H1 (cell line): Measurements from ENCODE around the gene FAM221B. TPM values are rescaled to one million over a fixed set of nuclear protein-coding genes. Genes with fewer than 3 reads are reported as not detected.

Experiments
- ATF2 ChIP-seq: IDR thresholded peaks from 2 replicates; pipeline ENCODE4 v1.6.1; 2012; ENCODE audit warnings: low read length, inconsistent platforms
- BCL11A ChIP-seq, 2 experiments: IDR thresholded peaks; one replicate each; pipeline ENCODE4 v1.6.1; 2011; ENCODE audit warnings: low read depth in 2 of 2, low read length in 2 of 2, mild to moderate bottlenecking in 2 of 2
- BRCA1 ChIP-seq: IDR thresholded peaks from 2 replicates; pipeline ENCODE4 v1.6.1; 2012; ENCODE audit warnings: low read depth, low read length, improper control_type of control experiment
- CHD1 ChIP-seq: IDR thresholded peaks from 2 replicates; pipeline ENCODE4 v1.6.1; 2012; ENCODE audit warnings: low read depth, low read length, improper control_type of control experiment
- CHD2 ChIP-seq: IDR thresholded peaks from 2 replicates; pipeline ENCODE4 v1.6.1; 2012; ENCODE audit warnings: low read length, improper control_type of control experiment
- CTBP2 ChIP-seq: IDR thresholded peaks from 2 replicates; pipeline ENCODE4 v1.7.0; 2011; ENCODE audit warnings: borderline replicate concordance, mild to moderate bottlenecking, moderate library complexity, mixed read lengths, low read length; ENCODE audit not compliant: insufficient read depth, insufficient read length
- EP300 ChIP-seq, 2 experiments: IDR thresholded peaks; 1 replicate in 1 of 2; 2 replicates in 1 of 2; pipeline ENCODE4 v1.6.1; 2011 to 2012; ENCODE audit warnings: low read depth in 2 of 2, low read length in 2 of 2, mild to moderate bottlenecking in 2 of 2, borderline replicate concordance in 1 of 2, inconsistent platforms in 1 of 2, moderate library complexity in 1 of 2
- FOSL1 ChIP-seq: IDR thresholded peaks from 2 replicates; pipeline ENCODE4 v1.6.1; 2011; ENCODE audit warnings: mild to moderate bottlenecking, low read depth, low read length, moderate library complexity; ENCODE audit not compliant: insufficient read depth
- GTF2F1 ChIP-seq: IDR thresholded peaks from 2 replicates; pipeline ENCODE4 v1.6.1; 2012; ENCODE audit warnings: low read depth, low read length, improper control_type of control experiment, borderline replicate concordance
- HDAC2 ChIP-seq, 2 experiments: fragments of 300-600 bp in 1 of 2; sonication (generic) in 1 of 2; IDR thresholded peaks; 2 replicates each; pipeline ENCODE4 v1.6.1; 2011 to 2012; ENCODE audit warnings: low read depth in 2 of 2, low read length in 2 of 2, mild to moderate bottlenecking in 2 of 2, moderate library complexity in 2 of 2, borderline replicate concordance in 1 of 2, inconsistent platforms in 1 of 2
- JUND ChIP-seq: IDR thresholded peaks from 2 replicates; pipeline ENCODE4 v1.6.1; 2011; ENCODE audit warnings: mild to moderate bottlenecking, improper control_type of control experiment, low read length
- KDM1A ChIP-seq: fragments of 200-600, 300-600 bp; sonication (generic); IDR thresholded peaks from 2 replicates; pipeline ENCODE4 v1.7.1; 2016; ENCODE audit warnings: mild to moderate bottlenecking, low read length, borderline replicate concordance
- KDM5A ChIP-seq: fragments of 200-600 bp; IDR thresholded peaks from 2 replicates; pipeline ENCODE4 v1.7.1; 2012; ENCODE audit warnings: mild to moderate bottlenecking, low read length, inconsistent platforms, mixed read lengths
- NRF1 ChIP-seq: IDR thresholded peaks from 2 replicates; pipeline ENCODE4 v1.6.1; 2011; ENCODE audit warnings: mild to moderate bottlenecking, low read depth, low read length, improper control_type of control experiment
- PHF8 ChIP-seq: fragments of 200-600 bp; sonication (generic); conservative IDR thresholded peaks from 2 replicates; pipeline ENCODE4 v1.7.1; 2012; ENCODE audit warnings: low read depth, mild to moderate bottlenecking, inconsistent platforms, low read length, moderate library complexity
- RFX5 ChIP-seq: IDR thresholded peaks from 2 replicates; pipeline ENCODE4 v1.6.1; 2011; ENCODE audit warnings: low read depth, low read length, improper control_type of control experiment, borderline replicate concordance
- RNF2 ChIP-seq: fragments of 200-900, 300-1000 bp; sonication (generic); IDR thresholded peaks from 2 replicates; pipeline ENCODE4 v1.7.1; 2016; ENCODE audit warnings: borderline replicate concordance, low read depth, mild to moderate bottlenecking, antibody characterized with exemption, low read length; ENCODE audit not compliant: poor library complexity, severe bottlenecking; ENCODE audit errors: missing control alignments
- RXRA ChIP-seq: IDR thresholded peaks from 2 replicates; pipeline ENCODE4 v1.6.1; 2011; ENCODE audit warnings: low read depth, mild to moderate bottlenecking, low read length, moderate library complexity; ENCODE audit not compliant: insufficient read depth
- SAP30 ChIP-seq: fragments of 300-600 bp; sonication (generic); IDR thresholded peaks from 2 replicates; pipeline ENCODE4 v1.7.1; 2012; ENCODE audit warnings: low read length, moderate library complexity, mild to moderate bottlenecking, inconsistent platforms; ENCODE audit not compliant: insufficient read depth, insufficient replicate concordance
- SIRT6 ChIP-seq: IDR thresholded peaks from one replicate; pipeline ENCODE4 v1.7.1; 2012; ENCODE audit warnings: low read length, inconsistent platforms
- TAF1 ChIP-seq: IDR thresholded peaks from 2 replicates; pipeline ENCODE4 v1.6.1; 2011; ENCODE audit warnings: mild to moderate bottlenecking, low read depth, low read length
- TCF12 ChIP-seq: IDR thresholded peaks from 2 replicates; pipeline ENCODE4 v1.6.1; 2011; ENCODE audit warnings: low read depth, mild to moderate bottlenecking, low read length
- polyA plus RNA-seq, 7 experiments: library from polyadenylated mRNA; depleted of rRNA in 3 of 7; stranded (reverse) in 5 of 7; unstranded in 2 of 7; fragments of >200 nt in 5 of 7; fragments of 200-250 nt in 2 of 7; gene quantifications; 1 replicate in 5 of 7; 2 replicates in 1 of 7; 4 replicates in 1 of 7; pipeline versions ENCODE4 v1.2.1 to v1.2.3, GENCODE V29; 2011 to 2013; ENCODE audit warnings: missing spikeins in 2 of 7, mixed read lengths in 2 of 7
- total RNA-seq: library from RNA; stranded (reverse); fragmentation: NEBNext Ultra II Directional; extraction: Animal tissue kit (Norgen Biotek cat#: 25700); gene quantifications from 2 replicates; pipeline ENCODE4 v1.2.1, GENCODE V29; 2021

Gene FAM221B
- total and polyA plus RNA-seq, 2 of the 8 experiments (the other 6 are each of a cell fraction or from before 2014, with no cell fraction given): not detected

- TF ChIP-seq SIRT6: no peak
- no peak for TF ChIP-seq EP300 (IDR thresholded peaks at IDR 0.05; ENCODE audit: borderline replicate concordance in 1 of 2, low read depth in 2 of 2, low read length in 2 of 2)
- no peak for TF ChIP-seq RNF2
- TF ChIP-seq KDM5A: no peak
- TF ChIP-seq TAF1: peak; percentile 77
- TF ChIP-seq BRCA1: no peak
- no peak; the same call in 1 of the 2 replicates for TF ChIP-seq JUND
- peak; percentile 24; the same call in 1 of the 2 replicates for TF ChIP-seq NRF1
- no peak for TF ChIP-seq PHF8
- TF ChIP-seq CTBP2: no peak
- TF ChIP-seq GTF2F1: no peak; the same call in 1 of the 2 replicates
- no peak for TF ChIP-seq BCL11A (IDR thresholded peaks at IDR 0.05; ENCODE audit: low read depth in 2 of 2, low read length in 2 of 2)
- no peak for TF ChIP-seq CHD1
- TF ChIP-seq SAP30: no peak
- peak; percentile 66; the same call in 1 of the 2 replicates for TF ChIP-seq RXRA
- TF ChIP-seq KDM1A: no peak
- TF ChIP-seq CHD2: no peak
- TF ChIP-seq FOSL1: no peak
- no peak for TF ChIP-seq RFX5
- TF ChIP-seq HDAC2 (IDR thresholded peaks at IDR 0.05; ENCODE audit: borderline replicate concordance in 1 of 2, low read depth in 2 of 2, low read length in 2 of 2): no peak
- peak; percentile 56; the same call in 1 of the 2 replicates for TF ChIP-seq ATF2
- no peak for TF ChIP-seq TCF12
Observed at GRCh38 chr9:35814106-35814840, 14.3 kb downstream of the FAM221B start (continued).
